Stimulated activated CD4-positive, alpha-beta T cell treated with anti-CD3 and anti-CD28 coated beads, Interleukin-15, amount 100 ng/mL, for 24 hours (primary cell): ENCODE measurements around the gene ALPK3.

Experiments
- DNase-seq: peaks from one replicate; pipeline ENCODE4 v3.0.0-alpha.2; 2020

Gene ALPK3, protein sequence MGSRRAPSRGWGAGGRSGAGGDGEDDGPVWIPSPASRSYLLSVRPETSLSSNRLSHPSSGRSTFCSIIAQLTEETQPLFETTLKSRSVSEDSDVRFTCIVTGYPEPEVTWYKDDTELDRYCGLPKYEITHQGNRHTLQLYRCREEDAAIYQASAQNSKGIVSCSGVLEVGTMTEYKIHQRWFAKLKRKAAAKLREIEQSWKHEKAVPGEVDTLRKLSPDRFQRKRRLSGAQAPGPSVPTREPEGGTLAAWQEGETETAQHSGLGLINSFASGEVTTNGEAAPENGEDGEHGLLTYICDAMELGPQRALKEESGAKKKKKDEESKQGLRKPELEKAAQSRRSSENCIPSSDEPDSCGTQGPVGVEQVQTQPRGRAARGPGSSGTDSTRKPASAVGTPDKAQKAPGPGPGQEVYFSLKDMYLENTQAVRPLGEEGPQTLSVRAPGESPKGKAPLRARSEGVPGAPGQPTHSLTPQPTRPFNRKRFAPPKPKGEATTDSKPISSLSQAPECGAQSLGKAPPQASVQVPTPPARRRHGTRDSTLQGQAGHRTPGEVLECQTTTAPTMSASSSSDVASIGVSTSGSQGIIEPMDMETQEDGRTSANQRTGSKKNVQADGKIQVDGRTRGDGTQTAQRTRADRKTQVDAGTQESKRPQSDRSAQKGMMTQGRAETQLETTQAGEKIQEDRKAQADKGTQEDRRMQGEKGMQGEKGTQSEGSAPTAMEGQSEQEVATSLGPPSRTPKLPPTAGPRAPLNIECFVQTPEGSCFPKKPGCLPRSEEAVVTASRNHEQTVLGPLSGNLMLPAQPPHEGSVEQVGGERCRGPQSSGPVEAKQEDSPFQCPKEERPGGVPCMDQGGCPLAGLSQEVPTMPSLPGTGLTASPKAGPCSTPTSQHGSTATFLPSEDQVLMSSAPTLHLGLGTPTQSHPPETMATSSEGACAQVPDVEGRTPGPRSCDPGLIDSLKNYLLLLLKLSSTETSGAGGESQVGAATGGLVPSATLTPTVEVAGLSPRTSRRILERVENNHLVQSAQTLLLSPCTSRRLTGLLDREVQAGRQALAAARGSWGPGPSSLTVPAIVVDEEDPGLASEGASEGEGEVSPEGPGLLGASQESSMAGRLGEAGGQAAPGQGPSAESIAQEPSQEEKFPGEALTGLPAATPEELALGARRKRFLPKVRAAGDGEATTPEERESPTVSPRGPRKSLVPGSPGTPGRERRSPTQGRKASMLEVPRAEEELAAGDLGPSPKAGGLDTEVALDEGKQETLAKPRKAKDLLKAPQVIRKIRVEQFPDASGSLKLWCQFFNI (N-terminal part only)

DNA sequence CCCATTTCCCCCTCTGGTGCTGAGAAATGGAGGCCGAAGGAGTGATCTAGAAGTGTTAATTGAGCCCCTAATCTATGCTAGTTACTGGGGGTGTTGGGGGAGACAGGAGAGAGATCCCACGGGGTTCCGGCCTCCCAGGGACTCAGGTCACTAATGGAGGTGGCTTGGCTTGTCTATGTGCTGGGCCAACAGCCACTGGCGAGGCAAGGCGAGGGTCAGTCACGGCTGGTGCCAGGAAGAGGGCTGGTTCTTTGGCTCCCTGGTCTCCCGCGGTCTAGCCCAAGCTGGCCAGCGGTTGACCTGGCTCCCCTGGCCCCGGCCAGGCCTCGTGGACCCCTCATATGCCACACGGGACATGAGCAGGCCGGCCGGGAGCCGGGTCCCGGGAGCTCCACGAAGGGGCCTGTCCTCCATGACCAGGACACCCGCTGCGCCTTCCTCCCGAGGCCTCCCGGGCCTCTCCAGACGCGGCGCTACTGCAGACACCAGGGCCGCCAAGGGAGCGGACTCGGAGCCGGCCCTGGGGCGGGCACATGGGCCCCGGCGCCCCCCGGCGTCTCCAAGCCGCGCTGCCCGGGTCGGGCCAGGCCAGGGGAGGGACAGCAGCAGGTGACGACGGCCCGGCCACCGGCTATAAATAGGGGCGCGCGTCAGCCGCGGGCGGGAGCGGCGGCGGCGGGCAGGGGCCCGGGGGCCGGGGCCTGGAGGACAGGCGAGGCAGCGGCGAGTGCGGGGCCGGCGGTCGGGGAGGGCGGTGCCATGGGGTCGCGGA lies at the start of gene ALPK3:
ALPK3 (plus strand) TSS at position 663 of the 772 bp plus-strand sequence; CDS start at position 760, 97 bp downstream.
- DNase-seq, result no peak

DNA sequence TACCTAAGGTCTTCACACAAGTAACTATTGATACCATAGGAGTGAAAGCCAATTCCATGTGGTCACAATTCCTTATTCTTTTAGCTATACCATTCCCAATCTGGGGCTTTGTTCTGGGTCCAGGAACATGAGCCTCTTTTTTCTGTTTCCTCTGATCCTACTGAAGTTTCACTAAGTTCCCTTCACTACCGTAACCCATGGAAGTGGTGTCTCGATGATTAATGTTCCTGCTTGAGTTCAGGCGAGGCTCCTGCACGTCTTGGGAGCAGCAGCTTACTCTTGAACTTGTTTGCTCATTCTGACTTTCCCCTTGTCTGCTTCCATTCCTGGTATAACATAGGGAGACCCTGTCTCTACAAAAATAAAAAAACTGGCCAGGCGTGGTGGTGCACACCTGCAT lies 45.1 kb upstream of the ALPK3 start:
- no peak for DNase-seq

DNA sequence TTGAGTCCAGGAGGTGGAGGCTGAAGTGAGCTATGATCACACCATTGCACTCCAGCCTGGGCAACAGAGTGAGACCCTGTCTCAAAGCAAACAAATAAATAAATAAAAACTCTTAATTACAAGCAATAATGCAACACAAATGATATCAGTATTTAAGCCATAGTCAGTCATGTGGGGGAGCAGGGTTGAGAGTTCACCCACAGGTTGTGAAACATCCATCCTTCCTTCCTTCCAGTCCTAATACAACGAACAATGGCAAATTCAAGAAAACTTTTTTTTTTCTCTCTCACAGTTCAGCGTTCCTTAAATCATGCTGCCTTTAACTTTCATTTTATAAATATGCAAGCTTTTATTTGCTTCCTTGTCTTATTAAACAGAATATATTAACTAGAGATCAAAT lies 44.7 kb upstream of the ALPK3 start:
- DNase-seq, result no peak

DNA sequence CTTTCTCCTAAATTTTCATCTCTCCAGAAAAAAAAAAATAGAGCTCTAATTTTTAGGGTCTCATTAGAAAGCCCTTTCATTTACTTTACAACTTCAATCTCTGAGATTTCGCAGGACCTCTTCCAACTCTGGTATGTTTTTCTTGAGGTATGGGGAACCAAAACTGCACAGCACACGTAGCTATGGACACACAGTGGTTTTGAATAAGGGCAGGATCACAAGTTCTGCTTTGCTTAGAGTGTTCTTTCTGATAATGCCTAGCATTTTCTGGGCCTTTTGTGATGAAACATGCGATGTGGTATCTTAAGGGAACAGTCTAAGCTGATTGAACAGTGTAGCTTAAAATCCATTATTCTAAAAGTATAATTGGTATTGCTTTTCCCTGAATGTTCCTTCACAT lies 43.4 kb upstream of the ALPK3 start:
- DNase-seq, result no peak

DNA sequence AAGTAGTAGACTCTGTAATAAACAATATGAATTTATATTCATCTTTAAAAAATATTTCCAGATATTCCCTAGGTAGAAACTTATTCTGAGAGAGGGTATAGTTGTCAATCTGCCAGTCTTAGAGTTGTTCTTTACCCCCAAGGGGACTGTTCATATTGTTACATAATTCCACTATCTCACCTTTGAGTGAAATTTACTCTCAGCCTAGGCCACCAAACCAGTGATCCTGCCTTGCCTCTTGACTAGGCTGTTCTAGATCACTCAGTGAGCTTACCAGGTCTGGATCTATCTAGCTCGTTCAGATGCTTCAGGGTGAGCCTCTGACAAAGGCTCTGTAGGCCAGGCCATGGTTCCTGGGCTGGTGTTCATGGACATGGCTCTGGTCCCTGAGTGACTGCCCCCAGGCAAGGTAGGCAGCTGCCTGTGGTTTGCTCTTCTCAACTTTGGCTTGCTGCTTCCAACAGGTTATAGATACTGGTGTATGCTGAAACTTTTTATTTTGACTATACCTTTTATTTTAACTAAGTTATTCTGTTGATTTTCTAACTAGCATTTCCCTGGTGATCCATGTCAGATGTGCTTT lies 41.2 kb upstream of the ALPK3 start:
- no peak for DNase-seq

DNA sequence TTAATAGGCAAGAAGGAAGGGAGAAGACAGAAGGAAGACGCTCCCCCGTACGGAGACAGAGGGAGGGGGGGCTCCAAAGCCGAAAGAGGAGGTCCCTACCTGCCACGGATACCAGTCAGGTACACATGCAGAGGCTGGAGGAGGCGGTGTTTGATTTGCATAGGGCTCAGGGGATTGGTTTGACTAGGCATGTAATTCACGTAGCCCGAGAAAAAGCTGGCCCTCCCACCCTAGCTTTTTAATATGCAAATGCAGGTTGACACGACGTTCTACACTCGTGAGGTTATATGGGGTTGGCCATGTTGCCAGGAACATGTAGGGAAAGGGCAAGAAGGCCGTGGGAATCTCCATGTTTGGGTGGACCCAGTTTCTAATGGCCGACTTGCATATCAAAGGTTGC lies 39.0 kb upstream of the ALPK3 start:
- DNase-seq, result no peak

DNA sequence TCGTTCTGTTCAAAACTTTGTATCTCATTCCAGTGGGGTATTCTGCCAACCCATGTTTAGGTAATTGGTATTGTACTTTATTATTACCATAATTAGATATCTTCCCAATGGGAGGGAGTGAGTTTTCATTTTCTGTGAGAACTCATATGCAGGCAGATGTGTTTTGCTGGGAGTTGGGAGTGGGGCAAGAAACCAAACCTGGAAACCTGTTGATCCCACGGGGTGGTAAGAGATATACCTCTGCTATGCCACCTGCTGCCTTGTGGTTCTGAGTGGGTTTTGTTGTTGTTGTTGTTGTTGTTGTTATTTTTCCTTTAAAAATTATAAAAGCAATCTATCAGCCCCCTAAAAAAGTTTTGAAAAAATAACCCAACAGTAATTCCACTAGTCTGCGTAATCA lies 36.7 kb upstream of the ALPK3 start:
- DNase-seq, result no peak

DNA sequence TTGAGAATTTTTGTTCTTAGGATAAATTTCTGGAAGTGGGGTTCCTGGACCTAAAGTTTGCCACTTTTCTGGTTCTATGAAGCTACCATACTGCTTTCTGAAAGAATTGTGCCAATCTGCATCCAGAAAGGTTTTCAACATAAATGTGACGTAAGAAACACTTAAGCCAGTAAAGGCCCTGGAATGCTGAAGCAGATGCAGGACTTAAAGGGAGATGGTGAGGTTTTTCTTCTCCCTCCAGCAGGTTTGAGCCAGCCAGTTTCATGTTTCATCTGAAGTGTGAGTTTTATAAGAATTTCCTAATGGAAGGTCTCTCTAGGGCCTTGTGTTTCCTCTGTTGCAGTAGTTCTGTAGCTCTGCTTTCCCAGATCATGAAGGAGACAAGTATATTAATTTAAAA lies 35.7 kb upstream of the ALPK3 start:
- DNase-seq, result no peak

DNA sequence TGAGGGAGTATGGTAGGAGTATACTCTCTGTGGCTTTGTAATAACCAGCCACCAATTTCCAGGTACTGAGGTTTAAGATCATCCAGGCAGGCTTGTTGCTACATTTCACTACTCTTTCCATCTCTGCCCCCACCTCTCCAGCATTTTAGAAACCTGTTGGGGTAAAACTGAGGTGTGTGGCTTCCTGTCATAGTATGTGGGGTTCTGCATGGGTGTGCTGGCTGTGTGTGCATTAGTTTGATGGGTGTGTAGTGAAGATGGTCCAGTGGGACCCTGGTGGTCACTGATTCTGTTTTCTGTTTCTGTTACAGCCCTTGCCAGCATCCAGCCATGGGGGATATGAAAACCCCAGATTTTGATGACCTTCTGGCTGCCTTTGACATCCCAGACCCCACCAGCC lies 34.8 kb upstream of the ALPK3 start:
- no peak for DNase-seq

DNA sequence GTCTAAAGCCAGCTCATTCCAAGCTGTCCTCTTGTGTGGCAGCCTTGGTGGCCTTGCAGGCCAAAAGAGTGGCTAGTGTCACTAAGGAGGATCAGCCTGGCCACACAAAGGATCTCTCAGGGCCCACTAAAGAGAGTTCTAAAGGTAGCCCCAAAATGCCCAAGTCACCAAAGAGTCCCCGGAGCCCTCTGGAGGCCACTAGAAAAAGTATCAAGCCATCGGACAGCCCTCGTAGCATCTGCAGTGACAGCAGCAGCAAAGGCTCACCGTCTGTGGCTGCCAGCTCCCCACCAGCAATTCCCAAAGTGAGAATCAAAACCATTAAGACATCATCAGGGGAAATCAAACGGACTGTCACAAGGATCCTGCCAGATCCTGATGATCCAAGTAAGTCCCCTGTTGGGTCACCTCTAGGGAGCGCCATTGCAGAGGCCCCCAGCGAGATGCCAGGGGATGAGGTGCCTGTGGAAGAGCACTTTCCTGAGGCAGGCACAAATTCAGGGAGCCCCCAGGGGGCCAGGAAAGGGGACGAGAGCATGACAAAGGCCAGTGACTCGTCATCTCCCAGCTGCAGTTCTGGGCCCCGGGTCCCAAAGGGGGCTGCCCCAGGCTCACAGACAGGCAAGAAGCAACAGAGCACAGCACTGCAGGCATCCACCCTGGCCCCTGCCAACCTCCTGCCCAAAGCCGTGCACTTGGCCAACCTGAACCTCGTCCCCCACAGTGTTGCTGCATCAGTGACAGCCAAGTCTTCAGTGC lies 33.5 kb upstream of the ALPK3 start:
- no peak for DNase-seq

DNA sequence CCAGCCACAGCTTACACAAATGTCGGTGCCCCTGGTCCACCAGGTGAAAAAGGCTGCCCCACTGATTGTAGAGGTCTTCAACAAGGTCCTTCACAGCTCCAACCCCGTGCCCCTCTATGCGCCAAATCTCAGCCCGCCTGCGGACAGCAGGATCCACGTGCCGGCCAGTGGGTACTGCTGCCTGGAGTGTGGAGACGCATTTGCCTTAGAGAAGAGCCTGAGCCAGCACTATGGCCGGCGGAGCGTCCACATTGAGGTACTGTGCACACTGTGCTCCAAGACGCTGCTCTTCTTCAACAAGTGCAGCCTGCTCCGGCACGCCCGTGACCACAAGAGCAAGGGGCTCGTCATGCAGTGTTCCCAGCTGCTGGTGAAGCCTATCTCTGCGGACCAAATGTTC lies 32.9 kb upstream of the ALPK3 start:
- DNase-seq, result no peak

DNA sequence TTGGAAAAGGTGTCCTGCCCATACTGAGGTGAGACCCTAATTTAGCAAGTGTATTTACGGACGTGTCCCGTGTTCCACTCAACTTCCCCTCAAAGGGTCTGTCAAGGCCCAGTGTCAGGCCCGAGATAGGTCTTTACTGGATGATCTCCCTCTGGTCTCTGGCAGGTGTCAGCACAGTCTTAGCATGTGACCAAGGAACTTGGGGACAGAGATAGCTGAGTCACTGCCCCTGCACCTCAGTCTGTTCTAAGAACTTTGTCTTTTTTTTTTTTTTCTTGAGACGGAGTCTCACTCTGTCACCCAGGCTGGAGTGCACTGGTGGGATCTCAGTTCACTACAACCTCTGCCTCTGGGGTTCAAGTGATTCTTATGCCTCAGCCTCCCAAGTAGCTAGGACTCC lies 32.1 kb upstream of the ALPK3 start:
- no peak for DNase-seq

DNA sequence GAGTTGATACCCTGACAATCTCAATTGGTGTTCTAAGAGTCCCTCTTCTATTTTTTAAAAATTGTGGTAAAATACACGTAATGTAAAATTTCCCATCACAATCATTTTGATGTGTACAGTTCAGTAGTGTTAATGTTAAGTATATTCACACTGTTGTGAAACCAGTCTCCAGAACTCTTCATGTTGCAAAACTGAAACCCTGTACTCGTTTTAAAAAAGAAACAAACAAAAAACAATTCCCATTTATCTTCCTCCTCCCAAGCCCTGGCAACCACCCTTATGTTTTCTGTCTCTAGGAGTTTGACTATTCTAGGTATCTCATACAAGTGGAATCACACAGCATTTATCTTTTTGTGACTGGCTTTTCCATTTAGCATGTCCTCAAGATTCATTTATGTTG lies 28.7 kb upstream of the ALPK3 start:
- no peak for DNase-seq

DNA sequence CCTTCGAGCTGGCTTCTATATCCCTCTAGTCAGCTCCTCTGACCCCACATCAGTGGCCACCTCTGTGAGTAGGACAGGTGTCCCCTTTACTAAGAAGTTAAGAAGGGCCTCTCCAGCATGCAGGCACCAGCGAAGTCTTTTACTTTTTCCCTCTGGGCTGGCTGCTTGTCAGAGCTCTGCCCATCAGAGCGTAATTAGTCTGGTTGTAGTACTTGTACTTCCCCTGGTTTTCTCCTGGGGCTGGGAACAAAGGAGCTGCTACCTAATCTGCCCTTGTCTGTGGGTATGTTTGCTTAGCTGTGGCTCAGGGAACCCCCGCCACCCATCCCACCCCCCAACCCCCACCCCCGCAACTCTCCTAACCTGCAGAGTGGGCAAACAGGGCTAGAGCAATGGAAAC lies 27.4 kb upstream of the ALPK3 start:
- DNase-seq, result no peak

DNA sequence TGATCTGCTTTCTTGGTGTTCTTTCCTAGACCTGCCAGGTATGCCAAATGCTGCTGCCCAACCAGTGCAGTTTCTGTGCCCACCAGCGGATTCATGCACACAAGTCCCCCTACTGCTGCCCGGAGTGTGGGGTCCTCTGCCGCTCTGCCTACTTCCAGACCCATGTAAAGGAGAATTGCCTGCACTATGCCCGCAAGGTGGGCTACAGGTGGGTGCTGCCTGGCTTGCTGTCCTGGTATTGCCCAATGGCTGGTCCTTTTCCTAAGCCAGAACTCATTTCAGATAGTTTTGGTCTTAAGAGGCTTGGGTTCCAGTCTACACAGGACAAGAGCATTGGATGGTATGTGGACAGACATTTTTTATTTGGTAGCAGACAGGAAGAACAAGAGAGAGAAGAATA lies 26.5 kb upstream of the ALPK3 start:
- no peak for DNase-seq

DNA sequence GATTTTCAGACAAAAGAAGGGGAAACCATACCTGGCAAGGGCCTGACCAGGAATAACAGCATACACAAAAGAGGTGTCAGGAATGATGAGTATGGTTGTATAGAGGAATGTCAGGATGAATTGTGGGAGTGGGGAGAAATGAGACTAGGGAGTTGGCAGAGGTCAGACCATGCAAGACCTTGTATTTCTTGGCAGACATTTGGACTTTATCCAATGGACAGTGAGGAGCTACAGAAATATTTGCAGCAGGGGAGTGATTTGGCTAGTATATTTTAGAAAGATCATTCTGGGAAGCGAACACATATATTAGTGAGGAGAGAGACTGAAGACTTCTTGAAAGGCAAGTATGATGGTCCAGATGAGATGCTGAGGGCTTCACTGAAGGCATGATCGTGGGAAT lies 25.4 kb upstream of the ALPK3 start:
- no peak for DNase-seq

DNA sequence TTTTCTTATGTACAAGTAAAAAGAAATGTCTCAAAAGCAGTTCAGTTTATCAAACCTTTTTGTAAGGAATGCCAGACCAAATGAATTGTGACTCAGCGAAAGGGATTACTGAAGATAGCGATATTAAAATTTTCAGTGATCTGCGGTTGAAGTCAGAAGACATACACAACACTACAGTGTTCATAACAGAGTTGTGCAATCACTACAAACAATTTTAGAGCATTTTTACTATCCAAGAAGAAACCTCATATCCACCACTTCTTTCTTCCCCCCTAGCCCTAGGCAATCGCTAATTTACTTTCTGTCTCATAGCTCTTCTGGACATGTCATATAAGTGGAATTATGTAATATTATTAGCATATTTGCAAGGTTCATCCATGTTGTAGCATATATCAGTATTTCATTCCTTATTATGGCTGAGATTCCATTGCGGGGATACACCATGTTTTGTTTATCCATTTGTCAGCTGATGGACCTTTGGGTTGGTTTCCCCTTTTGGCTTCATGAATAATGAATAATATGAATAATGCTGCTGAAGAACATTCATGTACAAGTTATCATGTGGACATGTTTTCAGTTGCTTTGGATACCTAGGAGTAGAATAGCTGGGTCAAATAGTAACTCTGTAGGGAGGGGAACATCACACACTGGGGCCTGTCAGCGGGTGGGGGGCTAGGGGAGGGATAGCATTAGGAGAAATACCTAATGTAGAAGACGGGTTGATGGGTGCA lies 23.6 kb upstream of the ALPK3 start:
- DNase-seq, result no peak

DNA sequence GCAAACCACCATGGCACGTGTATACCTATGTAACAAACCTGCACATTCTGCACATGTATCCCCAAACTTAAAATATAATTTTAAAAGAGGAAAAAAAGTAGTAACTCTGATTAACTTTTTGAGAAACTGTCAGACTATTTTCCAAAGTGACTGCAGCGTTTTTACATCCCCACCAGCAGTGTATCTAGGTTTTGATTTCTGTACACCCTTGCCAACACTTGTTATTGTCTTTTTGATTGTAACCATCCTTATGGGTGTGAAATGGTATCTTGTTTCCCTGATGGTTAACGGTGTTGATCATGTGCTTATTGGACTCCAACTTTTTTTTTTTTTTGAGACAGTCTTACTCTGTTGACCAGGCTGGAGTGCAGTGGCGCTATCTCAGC lies 23.0 kb upstream of the ALPK3 start:
- DNase-seq, result no peak

DNA sequence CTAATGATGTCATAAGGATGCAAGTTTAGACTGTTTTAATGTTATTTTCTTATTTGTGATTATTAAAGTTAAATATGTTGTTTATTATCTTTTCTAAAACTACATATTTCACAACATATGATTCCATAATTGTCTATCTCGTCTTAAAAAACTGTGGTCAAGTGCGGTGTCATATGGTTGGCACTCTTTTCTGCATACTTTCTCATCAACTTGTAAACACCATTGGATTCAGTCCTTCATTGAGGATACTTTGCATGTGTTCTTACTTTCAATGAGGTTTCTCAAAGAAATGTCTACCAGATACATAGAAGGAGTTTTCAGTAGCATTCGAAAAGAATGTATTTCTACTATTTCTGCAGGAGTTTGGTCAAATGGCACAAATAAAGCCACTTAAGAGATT lies 22.0 kb upstream of the ALPK3 start:
- DNase-seq, result no peak

DNA sequence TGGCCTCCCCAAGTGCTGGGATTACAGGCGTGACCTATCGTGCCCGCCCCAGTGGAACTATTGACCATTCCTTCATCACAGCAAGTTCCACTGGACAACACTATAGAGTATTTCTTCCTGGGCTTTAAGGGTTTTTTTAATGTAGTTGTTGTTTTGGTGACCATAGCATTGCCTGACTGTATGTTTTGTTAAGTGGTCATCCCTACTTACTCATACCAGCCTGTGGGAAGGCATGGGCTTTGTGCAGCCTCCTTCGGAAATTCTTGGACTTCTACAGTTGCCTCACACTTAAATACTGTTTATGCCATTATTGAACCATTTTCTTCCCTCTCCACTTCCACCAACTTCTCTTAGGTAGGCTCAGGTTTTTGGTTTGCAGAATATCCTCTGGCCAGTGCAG lies 19.9 kb upstream of the ALPK3 start:
- DNase-seq, result no peak

DNA sequence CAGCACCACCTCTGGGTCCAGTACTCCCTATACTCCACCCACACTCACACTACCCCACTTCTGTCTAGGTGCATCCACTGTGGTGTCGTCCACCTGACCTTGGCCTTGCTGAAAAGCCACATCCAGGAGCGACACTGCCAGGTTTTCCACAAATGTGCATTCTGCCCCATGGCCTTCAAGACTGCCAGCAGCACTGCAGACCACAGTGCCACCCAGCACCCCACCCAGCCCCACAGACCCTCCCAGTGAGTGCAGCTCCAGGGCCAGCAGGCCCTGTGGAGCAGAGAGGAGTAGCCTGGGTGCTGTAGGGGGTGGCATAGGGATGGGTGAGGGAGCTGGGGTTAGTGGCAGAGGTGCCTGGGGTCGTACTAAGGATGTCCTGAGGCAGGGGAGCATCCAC lies 19.4 kb upstream of the ALPK3 start:
- no peak for DNase-seq
